Measurements from ENCODE around the gene POM121. TPM values are rescaled to one million over a fixed set of nuclear protein-coding genes. Genes with fewer than 3 reads are reported as not detected.
"Not testable (repeated sequence)": the region's sequence is repeated elsewhere in the genome, so short reads cannot be mapped to it uniquely, and the experiment has no call there.

The POM121 gene
- total and polyA plus RNA-seq, 9 donors, result 6.3 to 38.8 (median 30.9) TPM

DNA sequence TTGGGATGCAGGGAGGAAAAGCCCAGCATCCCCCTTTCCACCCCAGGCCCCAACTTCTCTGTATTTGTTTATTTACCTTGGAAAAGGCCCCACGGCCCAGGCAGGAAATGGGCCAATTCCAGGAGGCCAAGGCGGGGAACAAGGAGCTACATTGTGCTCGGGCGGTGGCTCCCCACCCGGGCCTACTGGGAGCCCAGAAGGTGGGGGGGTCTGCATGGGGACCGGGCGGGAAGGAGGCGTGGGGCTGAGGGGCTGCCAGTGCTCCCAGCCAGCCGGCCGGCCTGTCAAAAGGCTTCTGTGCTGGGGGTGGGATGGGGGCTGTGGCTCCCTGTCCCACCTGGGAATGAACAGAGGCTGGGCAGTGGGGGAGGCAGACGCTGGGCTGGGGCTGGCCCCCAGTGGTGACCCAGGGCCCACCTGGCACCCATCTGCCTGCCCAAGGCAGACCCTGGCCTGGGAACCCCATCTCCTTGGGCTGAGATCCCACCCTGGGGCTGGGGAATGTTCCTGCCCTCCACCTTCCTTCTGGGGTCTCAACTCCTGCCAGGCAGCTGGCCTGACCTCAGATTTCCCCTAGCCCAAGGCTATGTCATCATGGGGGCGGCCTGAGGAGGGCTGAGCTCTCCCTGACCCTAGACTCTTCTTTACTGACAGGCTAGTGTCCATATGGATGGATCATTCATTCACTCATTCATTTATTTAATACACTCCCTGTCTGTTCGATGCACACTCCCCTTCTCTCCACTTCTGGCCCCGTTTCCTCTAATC, 65.4 kb downstream of the POM121 start:
- not testable (repeated sequence) for H3K9me3 ChIP-seq (replicated peaks; ENCODE audit: control insufficient read depth, low read depth, low read length); H3K4me3 ChIP-seq (ENCODE audit: low read length); H3K36me3 ChIP-seq (ENCODE audit: control insufficient read depth, insufficient read depth, low read length); H3K27me3 ChIP-seq (ENCODE audit: control insufficient read depth, insufficient read depth, low read length); H3K4me1 ChIP-seq (ENCODE audit: control insufficient read depth, insufficient read depth, low read length); DNase-seq; H3K27ac ChIP-seq (ENCODE audit: low read length)
- WGBS (ENCODE audit: insufficient coverage), result no CpG with 5 or more reads among the region's 14 CpGs

DNA sequence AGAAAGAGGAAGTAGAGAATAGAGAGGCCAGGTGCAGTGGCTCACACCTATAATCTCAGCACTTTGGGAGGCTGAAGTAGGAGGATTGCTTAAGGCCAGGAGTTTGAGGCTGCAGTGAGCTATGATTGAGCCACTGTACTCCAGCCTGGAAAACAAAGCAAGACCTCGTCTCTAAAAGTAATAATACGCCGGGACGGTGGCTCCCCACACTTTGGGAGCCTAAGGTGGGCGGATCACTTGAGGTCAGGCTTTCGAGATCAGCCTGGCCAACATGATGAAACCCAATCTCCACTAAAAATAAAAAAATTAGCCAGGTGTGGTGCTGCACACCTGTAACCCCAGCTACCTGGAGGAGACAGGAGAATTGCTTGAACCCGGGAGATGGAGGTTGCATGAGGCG, 70.6 kb downstream of the POM121 start:
- H3K9me3 ChIP-seq (replicated peaks; ENCODE audit: control insufficient read depth, low read depth, low read length), result not testable (repeated sequence)

DNA sequence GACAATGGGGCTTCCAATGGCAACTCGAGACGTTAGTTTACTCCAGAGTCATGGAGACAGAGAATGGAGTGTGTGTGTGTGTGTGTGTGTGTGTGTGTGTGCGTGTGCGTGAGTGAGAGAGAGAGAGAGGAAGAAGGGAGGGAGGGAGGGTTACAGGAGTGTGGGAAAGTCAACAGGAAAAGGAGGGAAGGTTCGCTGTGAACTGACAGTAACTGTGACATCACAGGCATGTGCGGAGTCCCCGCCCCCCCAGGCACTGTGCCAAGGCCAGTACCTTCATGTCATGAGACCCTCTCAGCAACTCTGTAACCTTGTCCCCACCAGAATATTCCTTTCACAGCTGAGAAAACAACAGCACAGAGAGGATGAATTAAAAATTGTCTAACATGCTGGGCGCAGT, 72.6 kb downstream of the POM121 start:
- not testable (repeated sequence) for H3K9me3 ChIP-seq (replicated peaks; ENCODE audit: control insufficient read depth, low read depth, low read length); H3K36me3 ChIP-seq (ENCODE audit: control insufficient read depth, insufficient read depth, low read length)
- WGBS (ENCODE audit: insufficient coverage), result no CpG with 5 or more reads among the region's 8 CpGs

More for the DNA sequence above, 70.6 kb downstream of the POM121 start:
- H3K27ac ChIP-seq (ENCODE audit: low read length); DNase-seq; H3K4me1 ChIP-seq (ENCODE audit: control insufficient read depth, insufficient read depth, low read length); H3K27me3 ChIP-seq (ENCODE audit: control insufficient read depth, insufficient read depth, low read length); H3K4me3 ChIP-seq (ENCODE audit: low read length); H3K36me3 ChIP-seq (ENCODE audit: control insufficient read depth, insufficient read depth, low read length): not testable (repeated sequence)
- no CpG with 5 or more reads among the region's 8 CpGs for WGBS (ENCODE audit: insufficient coverage)

DNA sequence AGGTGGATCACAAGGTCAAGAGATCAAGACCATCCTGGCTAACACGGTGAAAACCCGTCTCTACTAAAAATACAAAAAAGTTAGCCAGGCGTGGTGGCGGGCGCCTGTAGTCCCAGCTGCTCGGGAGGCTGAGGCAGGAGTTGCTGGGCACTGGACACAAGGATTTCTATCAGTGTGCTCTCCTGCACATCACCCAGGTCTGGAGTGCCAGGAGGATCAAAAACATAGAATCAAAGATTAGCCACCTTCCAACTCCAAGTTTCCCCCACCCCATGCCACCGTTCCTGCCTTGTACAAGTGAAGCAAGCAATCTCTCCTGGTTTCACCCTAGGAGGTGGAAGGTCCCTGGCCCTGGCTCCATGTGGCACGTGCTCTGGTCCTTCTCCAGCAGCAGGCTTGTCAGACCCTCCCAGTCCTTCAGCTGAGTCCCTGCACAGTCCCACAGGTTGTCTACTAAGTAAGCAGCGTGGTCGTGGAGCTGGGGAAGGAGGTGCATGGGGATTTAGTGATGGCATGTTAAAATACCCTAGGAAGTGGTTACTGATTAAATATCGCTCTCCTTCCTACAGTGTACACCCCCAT, 73.1 kb downstream of the POM121 start:
- WGBS (ENCODE audit: insufficient coverage), result no CpG with 5 or more reads among the region's 11 CpGs
- not testable (repeated sequence) for H3K36me3 ChIP-seq (ENCODE audit: control insufficient read depth, insufficient read depth, low read length); H3K9me3 ChIP-seq (replicated peaks; ENCODE audit: control insufficient read depth, low read depth, low read length); H3K4me3 ChIP-seq (ENCODE audit: low read length); H3K27ac ChIP-seq (ENCODE audit: low read length); H3K27me3 ChIP-seq (ENCODE audit: control insufficient read depth, insufficient read depth, low read length); H3K4me1 ChIP-seq (ENCODE audit: control insufficient read depth, insufficient read depth, low read length); DNase-seq

More for the DNA sequence above, 72.6 kb downstream of the POM121 start:
- H3K4me1 ChIP-seq (ENCODE audit: control insufficient read depth, insufficient read depth, low read length); H3K4me3 ChIP-seq (ENCODE audit: low read length); H3K27ac ChIP-seq (ENCODE audit: low read length); DNase-seq; H3K27me3 ChIP-seq (ENCODE audit: control insufficient read depth, insufficient read depth, low read length): not testable (repeated sequence)

Other genes with a start within 250 kb of the POM121 start
- gene TYW1B, start 96.9 kb upstream of the POM121 start, total RNA-seq, result 10.3 TPM
- 1 to 10 TPM; 3.0 to 6.0 (median 4.5) TPM for gene TYW1B, start 96.9 kb upstream of the POM121 start, polyA plus RNA-seq (ENCODE audit: insufficient read depth in 1 of 8, insufficient read length in 8 of 8, low replicate concordance in 1 of 8)
- 0.49 TPM for gene TRIM74, start 44.4 kb downstream of the POM121 start, total RNA-seq
- 1 to 10 TPM in 1 of 8 donors, under 1 TPM in 4, not detected in 3; 0.62 to 1.1 (median 0.88) TPM for gene TRIM74, start 44.4 kb downstream of the POM121 start, polyA plus RNA-seq (ENCODE audit: insufficient read depth in 1 of 8, insufficient read length in 8 of 8, low replicate concordance in 1 of 8)
- gene SPDYE8, start 104.7 kb downstream of the POM121 start, total RNA-seq, result 0.09 TPM
- under 1 TPM; 0.08 to 0.55 (median 0.16) TPM for gene SPDYE8, start 104.7 kb downstream of the POM121 start, polyA plus RNA-seq (ENCODE audit: insufficient read depth in 1 of 8, insufficient read length in 8 of 8, low replicate concordance in 1 of 8)
- 0.04 TPM for gene SPDYE11, start 132.8 kb downstream of the POM121 start, total RNA-seq
- gene SPDYE11, start 132.8 kb downstream of the POM121 start, polyA plus RNA-seq (ENCODE audit: insufficient read depth in 1 of 8, insufficient read length in 8 of 8, low replicate concordance in 1 of 8), result 1 to 10 TPM in 1 of 8 donors, under 1 TPM in 7; 0.10 to 1.2 (median 0.27) TPM
- gene SPDYE9, start 160.9 kb downstream of the POM121 start, total RNA-seq, result 0.04 TPM
- gene SPDYE9, start 160.9 kb downstream of the POM121 start, polyA plus RNA-seq (ENCODE audit: insufficient read depth in 1 of 8, insufficient read length in 8 of 8, low replicate concordance in 1 of 8), result 1 to 10 TPM in 1 of 8 donors, under 1 TPM in 7; 0.10 to 1.2 (median 0.23) TPM